Measurements from ENCODE around the gene KCMF1. TPM values are rescaled to one million over a fixed set of nuclear protein-coding genes. Genes with fewer than 3 reads are reported as not detected.

The KCMF1 gene
- total RNA-seq, 2 donors from 2014 or later = 7.9 to 30.4 TPM

DNA sequence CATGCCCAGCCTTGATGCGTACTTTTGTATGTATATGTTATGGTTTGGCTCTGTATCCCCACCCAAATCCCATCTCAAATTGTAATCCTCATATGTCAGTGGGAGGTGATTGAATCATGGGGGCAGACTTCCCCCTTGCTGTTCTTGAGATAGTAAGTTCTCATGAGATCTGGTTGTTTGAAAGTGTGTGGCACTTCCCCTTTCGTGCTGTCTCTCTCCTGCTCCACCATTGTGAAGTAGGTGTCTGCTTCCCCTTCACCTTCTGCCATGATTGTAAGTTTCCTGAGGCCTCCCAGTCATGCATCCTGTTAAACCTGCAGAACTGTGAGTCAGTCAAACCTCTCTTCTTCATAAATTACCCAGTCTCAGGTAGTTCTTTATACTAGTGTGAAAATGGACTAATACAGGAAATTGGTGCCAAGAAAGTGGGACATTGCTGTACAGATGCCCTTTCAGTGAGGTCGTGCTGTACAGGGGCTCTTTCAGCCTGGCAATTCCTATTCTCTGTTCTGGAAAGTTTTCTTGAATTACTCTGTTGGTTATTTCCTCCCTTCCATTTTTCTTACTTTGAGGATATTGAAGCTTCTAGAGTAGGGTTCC lies 38.2 kb downstream of the KCMF1 start:
- Histone ChIP-seq H3K4me3 (no peak overlapping the region), H3K36me3 (replicated peaks in 1 of 2; ENCODE audit: insufficient read depth in 1 of 2, low read depth in 2 of 2) (no peaks in the 10 kb centered on the region), H3K9me3 (no peaks in the 10 kb centered on the region), H3K27me3 (no peaks in the 10 kb centered on the region), H3K27ac (no peak overlapping the region), H3K4me1 (peaks cover 23% of the 10 kb centered on the region)
- intact Hi-C loops (cut with DNase I) = no loop called here
- no peak for DNase-seq
- 90 to 93% methylated on average over 2 to 3 of the region's 3 CpGs for WGBS, 2 donors
- TF ChIP-seq, protein P1, sequence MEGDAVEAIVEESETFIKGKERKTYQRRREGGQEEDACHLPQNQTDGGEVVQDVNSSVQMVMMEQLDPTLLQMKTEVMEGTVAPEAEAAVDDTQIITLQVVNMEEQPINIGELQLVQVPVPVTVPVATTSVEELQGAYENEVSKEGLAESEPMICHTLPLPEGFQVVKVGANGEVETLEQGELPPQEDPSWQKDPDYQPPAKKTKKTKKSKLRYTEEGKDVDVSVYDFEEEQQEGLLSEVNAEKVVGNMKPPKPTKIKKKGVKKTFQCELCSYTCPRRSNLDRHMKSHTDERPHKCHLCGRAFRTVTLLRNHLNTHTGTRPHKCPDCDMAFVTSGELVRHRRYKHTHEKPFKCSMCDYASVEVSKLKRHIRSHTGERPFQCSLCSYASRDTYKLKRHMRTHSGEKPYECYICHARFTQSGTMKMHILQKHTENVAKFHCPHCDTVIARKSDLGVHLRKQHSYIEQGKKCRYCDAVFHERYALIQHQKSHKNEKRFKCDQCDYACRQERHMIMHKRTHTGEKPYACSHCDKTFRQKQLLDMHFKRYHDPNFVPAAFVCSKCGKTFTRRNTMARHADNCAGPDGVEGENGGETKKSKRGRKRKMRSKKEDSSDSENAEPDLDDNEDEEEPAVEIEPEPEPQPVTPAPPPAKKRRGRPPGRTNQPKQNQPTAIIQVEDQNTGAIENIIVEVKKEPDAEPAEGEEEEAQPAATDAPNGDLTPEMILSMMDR (IDR thresholded peaks at IDR 0.05) = no peak
- no peak for TF ChIP-seq POLR2A (IDR thresholded peaks at IDR 0.05)
- ATAC-seq = no peak

DNA sequence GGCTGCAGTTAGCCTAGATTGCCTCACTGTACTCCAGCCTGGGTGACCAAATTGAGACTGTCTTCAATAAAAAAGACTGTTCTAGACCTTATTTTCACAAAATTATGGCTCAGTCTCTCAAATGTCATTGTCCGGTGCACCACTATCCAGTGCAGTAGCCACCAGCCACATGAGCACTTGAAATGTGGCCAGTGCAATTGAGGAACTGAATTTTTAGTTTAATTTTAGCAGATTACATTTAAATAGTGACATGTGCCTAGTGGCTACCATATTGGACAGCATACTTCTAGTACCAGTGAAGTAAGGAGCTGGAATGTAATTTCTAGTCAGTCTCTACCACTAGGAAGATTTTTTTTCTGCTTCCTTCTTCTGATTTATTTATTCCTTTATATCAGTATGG lies 39.4 kb downstream of the KCMF1 start:
- H3K4me3 ChIP-seq = no peak overlapping the region
- H3K36me3 ChIP-seq (replicated peaks in 1 of 2; ENCODE audit: insufficient read depth in 1 of 2, low read depth in 2 of 2) = no peaks in the 10 kb centered on the region
- ATAC-seq = no peak
- no peak for TF ChIP-seq POLR2A (IDR thresholded peaks at IDR 0.05)
- TF ChIP-seq, protein P1 (IDR thresholded peaks at IDR 0.05) = no peak
- H3K27ac ChIP-seq = no peak overlapping the region
- DNase-seq = no peak
- 90 to 96% methylated on average over 1 of the region's 1 CpG for WGBS, 2 donors
- intact Hi-C loops (cut with DNase I) = no loop called here
- no peaks in the 10 kb centered on the region for H3K9me3 ChIP-seq
- peaks cover 36% of the 10 kb centered on the region for H3K4me1 ChIP-seq
- H3K27me3 ChIP-seq = no peaks in the 10 kb centered on the region

DNA sequence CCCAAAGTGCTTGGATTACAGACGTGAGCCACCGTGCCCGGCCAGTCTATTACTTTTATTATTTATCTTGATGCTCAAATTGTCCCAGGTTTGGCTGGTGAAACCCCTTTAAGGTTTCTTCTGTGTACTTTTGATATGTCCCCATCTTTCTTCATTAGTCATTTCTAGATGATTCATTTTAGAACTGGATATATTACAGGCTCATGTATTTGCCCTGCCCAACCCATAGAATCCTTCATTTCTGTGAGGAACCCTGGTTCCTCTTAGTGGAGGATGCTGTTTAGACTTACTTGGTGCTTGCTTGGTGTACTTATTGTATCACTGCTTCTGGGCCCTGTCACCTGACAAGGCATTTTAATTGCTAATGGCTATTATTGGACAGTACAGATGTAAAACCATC lies 40.1 kb downstream of the KCMF1 start:
- TF ChIP-seq POLR2A (IDR thresholded peaks at IDR 0.05) = no peak
- TF ChIP-seq, protein P1 (IDR thresholded peaks at IDR 0.05) = no peak
- Histone ChIP-seq H3K9me3 (no peaks in the 10 kb centered on the region), H3K4me1 (peaks cover 42% of the 10 kb centered on the region), H3K27me3 (no peaks in the 10 kb centered on the region), H3K4me3 (no peak overlapping the region), H3K36me3 (replicated peaks in 1 of 2; ENCODE audit: insufficient read depth in 1 of 2, low read depth in 2 of 2) (no peaks in the 10 kb centered on the region), H3K27ac (no peak overlapping the region)
- ATAC-seq = no peak
- DNase-seq = no peak
- intact Hi-C loops (cut with DNase I) = no loop called here
- WGBS, 2 donors = 75 to 92% methylated on average over 3 of the region's 3 CpGs

DNA sequence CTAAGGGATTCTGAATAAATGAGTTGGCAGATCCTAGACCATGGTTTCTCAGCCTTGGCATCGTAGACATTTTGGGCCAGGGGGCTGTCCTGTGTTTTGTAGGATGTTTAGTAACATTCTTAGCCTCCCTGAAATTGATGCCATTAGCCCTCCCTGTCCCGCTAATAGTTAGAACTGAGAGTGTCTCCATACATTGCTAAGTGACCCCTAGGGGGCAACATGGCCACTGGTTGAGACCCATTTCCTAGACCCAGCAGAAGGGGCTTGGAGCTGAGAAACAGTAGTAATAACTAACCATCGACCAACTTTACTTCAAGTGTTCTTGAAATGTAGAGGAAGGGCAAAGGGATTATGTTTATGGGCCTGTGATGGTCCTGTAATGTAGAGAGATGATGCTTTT lies 40.8 kb downstream of the KCMF1 start:
- H3K27me3 ChIP-seq = no peaks in the 10 kb centered on the region
- 81 to 88% methylated on average over 3 of the region's 3 CpGs for WGBS, 2 donors
- TF ChIP-seq, protein P1 (IDR thresholded peaks at IDR 0.05) = peak in 2 of 7 experiments; percentile 2 to 4
- no peak for TF ChIP-seq POLR2A (IDR thresholded peaks at IDR 0.05)
- H3K27ac ChIP-seq = no peak overlapping the region
- H3K4me1 ChIP-seq = peaks cover 42% of the 10 kb centered on the region
- no peaks in the 10 kb centered on the region for H3K36me3 ChIP-seq (replicated peaks in 1 of 2; ENCODE audit: insufficient read depth in 1 of 2, low read depth in 2 of 2)
- no peak overlapping the region for H3K4me3 ChIP-seq
- intact Hi-C loops (cut with DNase I) = no loop called here
- DNase-seq = no peak
- no peaks in the 10 kb centered on the region for H3K9me3 ChIP-seq
- no peak for ATAC-seq

DNA sequence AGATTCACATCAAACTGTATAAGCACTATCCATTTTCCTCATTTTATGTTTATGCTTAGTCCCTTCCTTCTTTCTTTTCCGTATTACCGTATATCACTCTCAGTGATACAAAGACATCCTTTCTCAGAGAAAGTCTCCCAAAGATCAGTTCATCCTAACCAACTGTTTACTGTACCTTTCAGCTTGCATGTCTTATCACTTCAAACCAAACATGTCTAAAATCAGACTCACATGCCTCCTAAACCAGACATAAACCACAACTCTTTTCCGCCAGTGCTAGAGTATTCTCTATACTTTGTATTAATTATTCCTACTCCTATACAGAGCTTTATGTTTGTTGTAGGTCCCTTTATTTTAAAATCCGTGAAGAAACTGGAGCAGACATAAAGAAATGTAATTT lies 41.5 kb downstream of the KCMF1 start:
- no peaks in the 10 kb centered on the region for H3K9me3 ChIP-seq
- intact Hi-C loops (cut with DNase I) = no loop called here
- DNase-seq = no peak
- H3K36me3 ChIP-seq (replicated peaks in 1 of 2; ENCODE audit: insufficient read depth in 1 of 2, low read depth in 2 of 2) = no peaks in the 10 kb centered on the region
- H3K27ac ChIP-seq = no peak overlapping the region
- no peak for ATAC-seq
- H3K4me1 ChIP-seq = peaks cover 45% of the 10 kb centered on the region
- H3K27me3 ChIP-seq = no peaks in the 10 kb centered on the region
- 61 to 68% methylated on average over 4 of the region's 4 CpGs for WGBS, 2 donors
- TF ChIP-seq, protein P1 (IDR thresholded peaks at IDR 0.05) = peak in 1 of 7 experiments; percentile 2
- no peak for TF ChIP-seq POLR2A (IDR thresholded peaks at IDR 0.05)
- H3K4me3 ChIP-seq = no peak overlapping the region
